ENCODE measurements around the gene IGF2BP3.

Gene IGF2BP3

GRCh38 chr7:23291957-23292560 is 178.2 kb downstream of the IGF2BP3 start:
- no peak for DNase-seq

GRCh38 chr7:23290993-23291392 is 179.3 kb downstream of the IGF2BP3 start:
- DNase-seq: no peak

DNA sequence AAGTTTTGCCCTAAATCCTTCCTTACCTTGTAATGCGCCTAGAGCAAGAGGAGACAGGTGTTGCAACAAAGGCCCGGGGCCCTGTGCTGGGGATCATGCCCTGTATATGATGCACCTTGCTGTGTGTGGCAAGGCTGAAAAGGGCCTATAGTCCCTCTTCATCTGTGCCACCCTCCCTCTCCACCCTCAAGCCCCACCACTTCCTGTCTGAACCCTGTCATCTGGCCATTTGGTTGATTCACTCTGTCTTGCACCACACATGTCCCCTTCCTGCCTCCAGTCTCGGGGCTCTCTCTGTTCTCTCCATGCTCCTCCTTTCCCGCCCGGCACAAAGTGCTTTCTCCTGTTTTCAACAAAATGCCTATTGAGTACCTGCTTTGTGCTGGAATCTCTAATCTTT is 182.7 kb downstream of the IGF2BP3 start:
- no peak for DNase-seq

DNA sequence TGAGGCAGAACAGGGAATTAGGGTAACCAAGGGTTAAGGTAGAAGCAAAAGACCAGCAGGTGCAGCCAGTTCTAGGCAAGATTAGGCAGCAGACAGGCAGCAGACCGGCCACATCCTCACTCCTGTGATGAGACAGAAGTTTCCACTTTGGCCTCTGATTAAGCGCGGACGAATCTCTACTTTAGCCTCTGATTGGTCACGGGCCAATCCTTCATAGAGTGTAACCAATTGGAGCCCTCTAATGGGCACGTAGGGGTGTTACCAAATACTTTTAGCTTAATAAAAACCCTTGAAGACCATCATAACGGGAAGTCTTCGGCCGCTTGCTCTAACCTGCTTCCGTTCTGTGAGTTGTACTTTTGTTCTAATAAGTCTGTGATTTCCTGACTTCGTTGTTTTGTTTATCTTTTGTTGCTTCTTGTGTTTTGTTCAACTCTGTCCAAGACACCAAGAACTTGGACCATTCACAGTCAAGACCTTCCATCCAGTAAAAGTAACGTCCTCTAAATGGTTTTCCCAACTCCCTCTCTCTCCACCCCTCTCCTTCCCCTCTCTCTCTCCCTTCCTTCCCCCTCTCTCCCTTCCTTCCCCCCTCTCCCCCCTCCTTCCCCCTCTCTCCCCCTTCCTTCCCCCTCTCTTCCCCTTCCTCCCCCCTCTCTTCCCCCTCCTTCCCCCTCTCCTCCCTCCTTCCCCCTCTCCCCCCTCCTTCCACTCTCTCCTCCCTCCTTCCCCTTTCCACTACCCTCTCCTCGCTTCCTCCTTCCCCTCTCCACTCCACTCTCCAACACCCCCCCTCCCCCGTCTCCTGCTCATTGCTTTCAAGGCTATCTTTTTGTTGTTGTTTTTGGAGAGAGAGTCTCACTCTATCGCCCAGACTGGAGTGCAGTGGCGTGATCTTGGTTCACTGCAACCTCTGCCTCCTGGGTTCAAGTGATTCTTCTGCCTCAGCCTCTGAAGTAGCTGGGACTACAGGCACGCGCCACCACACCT is 184.3 kb downstream of the IGF2BP3 start:
- no peak for DNase-seq

GRCh38 chr7:23284871-23285270 is 185.4 kb downstream of the IGF2BP3 start:
- no peak for DNase-seq

DNA sequence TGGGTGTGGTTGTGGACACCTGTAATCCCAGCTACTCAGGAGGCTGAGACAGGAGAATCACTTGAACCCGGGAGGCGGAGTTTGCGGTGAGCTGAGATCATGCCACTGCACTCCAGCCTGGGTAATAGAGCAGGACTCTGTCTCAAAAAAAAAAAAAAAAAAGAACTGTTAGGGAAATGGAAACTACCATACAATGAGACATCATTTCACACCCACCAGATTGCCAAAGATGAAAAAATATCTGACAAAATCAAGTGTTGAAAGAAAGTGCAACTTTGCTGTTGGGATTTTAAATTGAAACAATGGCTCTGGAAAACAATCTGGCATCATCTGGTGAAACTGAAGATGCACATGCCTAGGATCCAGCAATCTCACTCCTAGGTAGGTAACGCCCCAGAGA is 187.2 kb downstream of the IGF2BP3 start:
- DNase-seq: no peak

- no peak for DNase-seq
Measured at GRCh38 chr7:23279819-23280525, 190.3 kb downstream of the IGF2BP3 start.

GRCh38 chr7:23277359-23277989 is 192.8 kb downstream of the IGF2BP3 start:
- DNase-seq: no peak

- DNase-seq: no peak
Measured at GRCh38 chr7:23276947-23277346, 193.3 kb downstream of the IGF2BP3 start.

GRCh38 chr7:23276376-23276775 is 193.9 kb downstream of the IGF2BP3 start:
- no peak for DNase-seq

DNA sequence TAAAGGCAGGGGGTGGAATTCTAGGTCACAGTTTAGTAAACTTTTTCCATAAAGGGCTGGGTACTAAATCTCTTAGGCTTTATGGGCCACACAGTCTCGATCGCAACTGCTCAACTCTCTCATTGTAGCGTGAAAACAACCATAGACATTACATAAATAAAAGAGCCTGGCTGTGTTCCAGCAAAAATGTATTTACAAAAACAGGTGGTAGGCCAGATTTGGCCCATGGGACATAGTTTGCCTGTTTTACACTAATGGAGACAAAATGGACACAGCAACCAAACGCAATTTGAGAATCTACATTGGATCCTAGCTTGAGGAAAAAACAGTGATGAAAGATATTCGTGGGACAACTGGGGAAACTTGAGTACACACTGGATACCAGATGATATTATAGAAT is 194.4 kb downstream of the IGF2BP3 start:
- no peak for DNase-seq

GRCh38 chr7:23273141-23273599 is 197.1 kb downstream of the IGF2BP3 start:
- DNase-seq: peak; percentile 97

- DNase-seq: no peak
Measured at GRCh38 chr7:23272275-23272674, 198.0 kb downstream of the IGF2BP3 start.

- no peak for DNase-seq
Measured at GRCh38 chr7:23268746-23269145, 201.5 kb downstream of the IGF2BP3 start.

DNA sequence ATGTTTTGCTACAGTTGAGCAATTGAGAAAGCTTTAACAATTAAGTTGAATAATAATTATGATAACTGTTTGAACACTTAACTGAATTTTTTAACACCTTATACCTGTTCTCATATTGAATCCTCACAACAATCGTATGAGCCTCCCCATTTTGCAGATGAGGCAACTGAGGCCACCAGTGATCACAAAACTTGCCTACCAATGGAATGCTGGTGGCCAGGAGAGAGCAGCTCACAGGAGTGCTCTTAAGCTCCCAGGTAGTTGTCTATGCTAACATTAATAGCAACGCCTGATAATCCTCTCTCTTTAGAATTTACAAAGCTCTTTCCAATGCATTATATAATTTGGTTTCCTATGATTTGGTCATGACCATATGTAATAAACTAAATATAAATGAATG is 202.1 kb downstream of the IGF2BP3 start:
- DNase-seq: no peak

- DNase-seq: no peak
Measured at GRCh38 chr7:23267357-23267756, 202.9 kb downstream of the IGF2BP3 start.

DNA sequence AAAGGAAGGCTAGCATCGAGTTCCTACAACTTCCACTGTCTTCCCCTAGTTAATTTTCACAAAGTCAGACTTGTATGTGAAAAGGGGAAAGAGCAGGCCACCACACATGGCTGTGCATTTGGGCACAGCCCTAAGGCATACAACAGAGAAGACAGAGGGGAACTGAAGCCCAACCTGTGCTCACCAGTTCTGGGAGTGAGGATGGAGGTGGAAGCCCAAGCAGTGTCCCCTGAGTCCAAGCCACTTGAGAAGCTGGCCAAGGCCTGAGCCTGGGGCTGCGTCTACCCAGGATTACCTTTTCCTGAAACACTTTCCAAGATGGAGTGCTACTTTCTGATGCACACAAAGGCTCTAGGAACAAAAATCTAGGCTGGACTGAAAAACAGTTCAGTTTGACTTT is 203.4 kb downstream of the IGF2BP3 start:
- no peak for DNase-seq

DNA sequence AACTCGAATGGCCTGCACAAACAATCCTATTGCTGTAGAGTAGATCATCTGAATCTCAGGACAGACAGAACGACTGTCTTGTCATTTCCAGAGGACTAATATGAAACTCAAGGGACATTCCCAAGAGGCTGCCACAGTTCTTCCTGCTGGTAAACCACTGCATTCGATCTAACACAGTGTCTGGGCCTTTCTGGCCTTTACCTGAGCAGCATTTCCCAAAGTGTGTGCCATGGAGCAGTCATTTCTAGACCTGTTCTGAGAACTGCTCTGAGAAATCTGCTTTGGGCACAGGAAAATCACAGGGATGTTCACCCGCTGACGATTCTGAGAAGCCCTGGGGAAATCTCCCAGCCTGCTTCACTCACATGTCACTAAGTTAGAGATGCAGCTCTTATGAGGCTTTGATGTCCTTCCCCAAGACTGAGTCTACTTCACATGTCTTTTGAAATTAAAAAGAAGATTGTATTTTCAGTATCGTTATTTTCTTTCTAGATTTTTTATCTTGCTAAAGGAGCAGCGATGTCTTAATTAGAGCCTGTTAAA is 205.3 kb downstream of the IGF2BP3 start:
- DNase-seq: no peak

DNA sequence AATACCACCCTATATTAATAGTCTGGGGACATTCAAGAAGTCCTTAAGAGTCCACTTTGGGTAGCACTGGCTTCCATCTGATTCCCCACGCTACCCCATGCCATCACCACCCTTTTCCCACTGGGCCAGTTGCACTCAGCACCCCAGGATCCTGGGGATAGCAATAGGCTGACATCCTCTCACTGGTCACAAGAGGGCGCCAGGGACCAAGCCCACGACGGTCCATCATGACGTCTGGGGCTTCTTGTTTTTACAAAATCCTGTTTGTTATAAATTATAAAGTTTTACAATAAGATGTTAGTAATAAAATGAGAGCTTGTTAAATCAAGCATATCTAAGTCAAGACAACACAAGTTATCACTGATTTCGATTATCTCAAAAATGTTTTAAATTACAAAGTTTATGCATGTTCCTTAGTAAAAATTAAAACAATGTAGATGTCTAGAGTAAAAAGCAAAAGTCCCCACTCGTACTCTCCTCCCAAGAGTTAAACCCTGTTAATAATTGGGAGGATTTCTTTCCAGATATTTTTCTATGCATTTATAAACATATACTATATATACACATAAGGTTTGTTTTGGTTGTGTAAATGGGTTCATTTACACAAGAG is 208.3 kb downstream of the IGF2BP3 start:
- peak; percentile 73 for DNase-seq

DNA sequence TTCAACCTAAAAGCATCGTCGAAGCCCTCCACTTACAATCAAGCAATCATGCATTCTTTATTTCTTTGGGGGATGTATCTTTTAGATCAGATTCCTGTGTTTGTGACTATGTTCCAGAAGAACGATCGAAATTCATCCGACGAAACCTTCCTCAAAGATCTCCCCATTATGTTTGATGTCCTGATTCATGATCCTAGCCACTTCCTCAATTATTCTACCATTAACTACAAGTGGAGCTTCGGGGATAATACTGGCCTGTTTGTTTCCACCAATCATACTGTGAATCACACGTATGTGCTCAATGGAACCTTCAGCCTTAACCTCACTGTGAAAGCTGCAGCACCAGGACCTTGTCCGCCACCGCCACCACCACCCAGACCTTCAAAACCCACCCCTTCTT is 209.9 kb downstream of the IGF2BP3 start:
- no peak for DNase-seq
